Ectodermal cell (in vitro differentiated cells): ENCODE data around the gene REC114.
"Not testable (repeated sequence)": the region's sequence is repeated elsewhere in the genome, so short reads cannot be mapped to it uniquely, and the experiment has no call there.

Experiments used
- H3K27ac ChIP-seq: 2 replicates; pipeline ENCODE4 v1.7.0; 2013; ENCODE audit warnings: mild to moderate bottlenecking, low read depth, low read length; ENCODE audit not compliant: insufficient read depth, poor library complexity, severe bottlenecking
- H3K27me3 ChIP-seq: 2 replicates; pipeline ENCODE4 v1.7.0; 2013; ENCODE audit warnings: mild to moderate bottlenecking, low read length; ENCODE audit not compliant: insufficient read depth, control insufficient read depth, poor library complexity, severe bottlenecking
- H3K36me3 ChIP-seq: one replicate; pipeline ENCODE4 v1.7.0; 2013; ENCODE audit warnings: low read length; ENCODE audit not compliant: control insufficient read depth, insufficient read depth
- H3K4me1 ChIP-seq: one replicate; pipeline ENCODE4 v1.7.0; 2013; ENCODE audit warnings: low read length; ENCODE audit not compliant: control insufficient read depth, insufficient read depth
- H3K4me3 ChIP-seq: 2 replicates; pipeline ENCODE4 v1.7.0; 2013; ENCODE audit warnings: low read depth, low read length, control low read depth; ENCODE audit not compliant: insufficient read depth
- H3K9me3 ChIP-seq: 2 replicates; pipeline ENCODE4 v1.7.0; 2013; ENCODE audit warnings: mild to moderate bottlenecking, low read length, moderate library complexity; ENCODE audit not compliant: control insufficient read depth
- WGBS, 2 experiments: methylation state at CpG; one replicate each; pipeline ENCODE4 v1.1.7; 2013; ENCODE audit warnings: missing lambda C conversion rate in 2 of 2; 5-methylcytosine and 5-hydroxymethylcytosine counted together

REC114 gene

GRCh38 chr15:73426323-73426994, 16.5 kb upstream of the REC114 start:
- Histone ChIP-seq H3K9me3 (no peaks in the 10 kb centered on the region), H3K27ac (no peak overlapping the region), H3K36me3 (no peaks in the 10 kb centered on the region), H3K4me1 (no peaks in the 10 kb centered on the region), H3K4me3 (no peak overlapping the region), H3K27me3 (no peaks in the 10 kb centered on the region)
- 86 to 91% methylated on average over 5 of the region's 5 CpGs for WGBS, 2 experiments

- WGBS, 2 experiments: 90 to 91% methylated on average over 7 of the region's 7 CpGs
- H3K4me3 ChIP-seq, H3K27ac ChIP-seq, H3K4me1 ChIP-seq, H3K27me3 ChIP-seq, H3K9me3 ChIP-seq, H3K36me3 ChIP-seq: not testable (repeated sequence)
These were observed 11.6 kb upstream of the REC114 start for GRCh38 chr15:73431329-73431728.

DNA sequence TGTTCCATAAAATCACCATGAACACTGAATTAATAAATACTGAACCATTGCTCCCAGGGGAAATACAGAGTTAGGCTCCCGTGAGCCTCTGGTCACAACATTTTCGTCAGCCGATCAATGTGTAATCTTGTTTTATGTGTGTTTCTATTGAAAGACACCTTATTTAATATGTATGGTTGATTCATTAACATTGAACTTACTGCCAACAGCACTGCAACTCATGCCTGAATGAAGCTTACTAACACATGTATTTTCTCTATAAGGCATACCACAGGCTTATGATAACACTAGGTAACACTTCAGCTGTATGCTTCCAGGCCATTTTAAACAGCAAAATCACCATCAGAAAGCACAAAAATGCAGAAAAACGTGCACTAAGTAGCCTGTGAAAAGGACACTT, 9.1 kb upstream of the REC114 start:
- Histone ChIP-seq H3K4me1 (no peaks in the 10 kb centered on the region), H3K4me3 (no peak overlapping the region), H3K27me3 (no peaks in the 10 kb centered on the region), H3K36me3 (no peaks in the 10 kb centered on the region), H3K27ac (no peak overlapping the region), H3K9me3 (no peaks in the 10 kb centered on the region)
- WGBS, 2 experiments: 89 to 94% methylated on average over 4 of the region's 4 CpGs

DNA sequence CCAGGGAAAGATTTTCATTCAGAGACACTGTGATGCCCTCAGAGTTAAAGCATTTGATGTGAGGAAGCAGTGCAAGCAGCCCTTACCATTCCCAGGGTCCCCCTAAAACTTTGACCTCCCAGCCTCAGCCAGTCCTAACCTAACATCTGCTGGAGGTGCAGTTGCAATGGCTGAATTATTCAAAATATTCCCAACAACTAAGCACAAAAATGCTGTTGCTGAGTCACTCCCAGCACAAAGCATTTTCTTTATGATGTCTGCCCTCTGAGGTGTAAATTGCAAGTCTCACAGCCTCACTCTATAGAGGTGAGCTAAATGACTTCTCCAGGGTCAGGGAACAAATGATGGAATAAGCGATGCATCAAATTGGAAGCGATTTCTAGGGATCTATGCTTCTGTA, 6.4 kb upstream of the REC114 start:
- Histone ChIP-seq H3K4me3 (no peak overlapping the region), H3K36me3 (no peaks in the 10 kb centered on the region), H3K27me3 (no peaks in the 10 kb centered on the region), H3K27ac (no peak overlapping the region), H3K9me3 (no peaks in the 10 kb centered on the region), H3K4me1 (no peaks in the 10 kb centered on the region)
- WGBS, 2 experiments: 77 to 90% methylated on average over 2 of the region's 2 CpGs

GRCh38 chr15:73437543-73438109, 5.3 kb upstream of the REC114 start:
- H3K27me3 ChIP-seq: no peaks in the 10 kb centered on the region
- no peaks in the 10 kb centered on the region for H3K9me3 ChIP-seq
- 77 to 80% methylated on average over 4 of the region's 4 CpGs for WGBS, 2 experiments
- no peak overlapping the region for H3K27ac ChIP-seq
- no peak overlapping the region for H3K4me3 ChIP-seq
- H3K36me3 ChIP-seq: no peaks in the 10 kb centered on the region
- H3K4me1 ChIP-seq: no peaks in the 10 kb centered on the region

DNA sequence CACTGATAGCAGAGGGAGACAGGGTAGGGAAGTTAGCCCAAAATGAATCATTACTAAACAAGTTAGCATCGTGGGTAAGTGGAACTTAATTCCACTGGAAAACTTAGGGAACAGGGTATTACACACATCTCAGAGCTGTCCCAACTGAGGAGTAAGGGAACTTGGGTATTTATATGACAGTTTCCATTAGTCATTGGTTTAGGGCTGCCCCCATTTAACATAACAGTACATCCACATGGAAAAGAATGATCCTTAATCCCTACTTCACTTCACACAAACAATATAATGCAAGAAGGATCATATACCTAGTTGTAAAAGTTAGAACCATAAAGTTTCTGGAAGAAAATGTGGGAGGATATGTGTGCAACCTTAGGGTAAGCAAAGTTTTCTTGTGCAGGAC, 4.3 kb upstream of the REC114 start:
- no peak overlapping the region for H3K4me3 ChIP-seq

GRCh38 chr15:73440571-73440970, 2.4 kb upstream of the REC114 start:
- no peaks in the 10 kb centered on the region for H3K27me3 ChIP-seq
- no peaks in the 10 kb centered on the region for H3K36me3 ChIP-seq
- 90 to 92% methylated on average over 3 of the region's 3 CpGs for WGBS, 2 experiments
- no peak overlapping the region for H3K27ac ChIP-seq
- no peaks in the 10 kb centered on the region for H3K9me3 ChIP-seq
- no peak overlapping the region for H3K4me3 ChIP-seq
- H3K4me1 ChIP-seq: no peaks in the 10 kb centered on the region

More for the DNA sequence above, 4.3 kb upstream of the REC114 start:
- 64 to 86% methylated on average over 1 of the region's 1 CpG for WGBS, 2 experiments
- H3K27me3 ChIP-seq: no peaks in the 10 kb centered on the region
- H3K4me1 ChIP-seq: no peaks in the 10 kb centered on the region
- no peaks in the 10 kb centered on the region for H3K36me3 ChIP-seq
- H3K9me3 ChIP-seq: no peaks in the 10 kb centered on the region
- H3K27ac ChIP-seq: no peak overlapping the region

DNA sequence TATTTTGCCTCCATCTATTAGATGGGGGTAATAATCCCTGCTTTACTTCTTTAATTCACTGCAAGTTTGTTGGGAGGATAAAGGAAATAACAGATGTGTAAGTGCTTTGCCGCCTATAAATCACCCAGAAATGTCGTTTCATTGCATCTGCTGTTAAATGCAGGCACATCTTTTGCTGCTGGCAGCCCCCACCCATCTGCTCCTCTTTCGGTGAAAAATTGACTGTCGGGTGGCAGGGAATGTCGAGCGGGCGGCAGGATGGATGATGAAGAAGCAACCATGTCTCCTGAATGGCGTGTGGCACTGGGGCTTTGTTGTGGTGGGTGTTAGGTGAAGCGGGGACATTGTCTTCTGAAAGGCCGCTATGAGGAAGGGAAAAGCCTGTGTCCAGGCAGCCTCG, 543 bp upstream of the REC114 start:
- Histone ChIP-seq H3K27ac (no peak overlapping the region), H3K4me1 (no peaks in the 10 kb centered on the region), H3K27me3 (no peaks in the 10 kb centered on the region), H3K9me3 (no peaks in the 10 kb centered on the region), H3K4me3 (no peak overlapping the region), H3K36me3 (no peaks in the 10 kb centered on the region)
- WGBS, 2 experiments: 94 to 95% methylated on average over 11 of the region's 11 CpGs

- not testable (repeated sequence) for H3K27me3 ChIP-seq, H3K27ac ChIP-seq, H3K4me3 ChIP-seq, H3K36me3 ChIP-seq, H3K9me3 ChIP-seq, H3K4me1 ChIP-seq
- WGBS, 2 experiments: 92% methylated on average over 5 of the region's 5 CpGs
These were observed 4.5 kb downstream of the REC114 start for GRCh38 chr15:73447471-73447870.

- not testable (repeated sequence) for H3K27ac ChIP-seq, H3K9me3 ChIP-seq, H3K36me3 ChIP-seq, H3K4me3 ChIP-seq, H3K27me3 ChIP-seq, H3K4me1 ChIP-seq
- 88 to 89% methylated on average over 5 of the region's 5 CpGs for WGBS, 2 experiments
These were observed 5.3 kb downstream of the REC114 start for GRCh38 chr15:73448158-73448758.
